Subcutaneous adipose tissue (tissue), 4 donors: Measurements from ENCODE around the gene ZNF536. TPM values are rescaled to one million over a fixed set of nuclear protein-coding genes. Genes with fewer than 3 reads are reported as not detected.

Experiments
- total RNA-seq, 4 donors: library from RNA; depleted of rRNA; stranded (reverse); fragments of >200 nt; gene quantifications; one replicate each; pipeline ENCODE4 v1.1.0, GENCODE V29; 2016
- TF ChIP-seq, protein P1 (sequence below): fragments of 450-650 bp; IDR thresholded peaks from one replicate; pipeline ENCODE4 v1.5.1; 2016; ENCODE audit warnings: low read depth, mild to moderate bottlenecking, control low read depth, antibody characterized with exemption, moderate library complexity

The ZNF536 gene
- total RNA-seq, 4 donors from 2014 or later = under 0.01 to 0.17 TPM; not detected in 2

DNA sequence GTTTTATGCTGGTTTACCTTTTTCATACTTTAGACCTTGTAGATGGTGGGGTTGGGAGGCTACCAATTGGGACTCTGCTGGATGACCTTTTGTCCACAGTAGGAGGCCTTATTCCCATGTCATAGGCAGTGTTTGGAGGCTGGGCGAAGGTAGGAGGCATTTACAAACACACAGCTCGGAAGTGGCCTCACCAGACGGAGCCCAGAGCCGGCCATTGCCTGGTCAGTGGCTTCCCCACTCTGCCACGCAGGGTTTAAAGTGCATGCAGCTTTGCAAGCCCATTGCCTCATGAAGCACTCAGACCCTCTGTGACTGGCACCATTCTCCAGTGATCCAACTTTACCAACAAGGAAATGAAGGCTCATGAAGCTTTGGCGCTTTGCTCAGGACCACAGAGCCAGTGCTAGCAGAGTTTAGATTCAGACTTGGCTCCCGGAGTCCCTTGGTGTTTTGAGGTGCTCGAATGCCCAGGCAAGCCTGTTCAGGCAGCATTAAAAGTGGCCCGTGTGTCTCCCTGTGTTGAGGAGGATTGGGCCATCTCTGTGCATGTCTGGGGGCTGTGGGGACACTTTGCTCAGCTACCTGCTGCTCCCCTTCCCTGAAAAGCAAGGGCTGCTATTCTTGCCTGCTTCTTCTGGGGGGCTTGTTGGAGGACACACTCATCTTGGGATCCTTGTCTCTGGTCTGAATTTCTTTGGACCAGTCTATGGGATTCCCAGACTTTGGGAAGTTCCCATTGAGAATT, 148.7 kb downstream of the ZNF536 start:
- TF ChIP-seq, protein P1, sequence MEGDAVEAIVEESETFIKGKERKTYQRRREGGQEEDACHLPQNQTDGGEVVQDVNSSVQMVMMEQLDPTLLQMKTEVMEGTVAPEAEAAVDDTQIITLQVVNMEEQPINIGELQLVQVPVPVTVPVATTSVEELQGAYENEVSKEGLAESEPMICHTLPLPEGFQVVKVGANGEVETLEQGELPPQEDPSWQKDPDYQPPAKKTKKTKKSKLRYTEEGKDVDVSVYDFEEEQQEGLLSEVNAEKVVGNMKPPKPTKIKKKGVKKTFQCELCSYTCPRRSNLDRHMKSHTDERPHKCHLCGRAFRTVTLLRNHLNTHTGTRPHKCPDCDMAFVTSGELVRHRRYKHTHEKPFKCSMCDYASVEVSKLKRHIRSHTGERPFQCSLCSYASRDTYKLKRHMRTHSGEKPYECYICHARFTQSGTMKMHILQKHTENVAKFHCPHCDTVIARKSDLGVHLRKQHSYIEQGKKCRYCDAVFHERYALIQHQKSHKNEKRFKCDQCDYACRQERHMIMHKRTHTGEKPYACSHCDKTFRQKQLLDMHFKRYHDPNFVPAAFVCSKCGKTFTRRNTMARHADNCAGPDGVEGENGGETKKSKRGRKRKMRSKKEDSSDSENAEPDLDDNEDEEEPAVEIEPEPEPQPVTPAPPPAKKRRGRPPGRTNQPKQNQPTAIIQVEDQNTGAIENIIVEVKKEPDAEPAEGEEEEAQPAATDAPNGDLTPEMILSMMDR = no peak

DNA sequence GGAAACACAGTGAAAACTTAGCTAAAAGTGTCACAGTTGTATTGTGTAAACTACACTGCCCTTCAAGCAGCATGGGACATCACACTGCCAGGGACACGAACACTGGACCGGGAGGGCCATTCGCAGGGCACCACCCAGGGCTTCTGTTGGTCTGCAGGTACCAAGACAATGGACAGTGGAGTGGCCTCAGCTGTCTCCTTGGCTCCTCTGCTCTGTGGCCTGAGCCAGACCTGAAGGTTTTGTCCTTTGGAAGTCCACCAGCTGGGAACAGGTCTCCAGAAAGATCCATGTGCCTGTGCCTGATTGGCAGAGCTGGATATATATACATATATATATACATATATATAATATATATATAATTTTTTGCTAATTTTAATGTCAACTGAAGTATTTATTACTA, 149.8 kb downstream of the ZNF536 start:
- TF ChIP-seq, protein P1 = no peak

DNA sequence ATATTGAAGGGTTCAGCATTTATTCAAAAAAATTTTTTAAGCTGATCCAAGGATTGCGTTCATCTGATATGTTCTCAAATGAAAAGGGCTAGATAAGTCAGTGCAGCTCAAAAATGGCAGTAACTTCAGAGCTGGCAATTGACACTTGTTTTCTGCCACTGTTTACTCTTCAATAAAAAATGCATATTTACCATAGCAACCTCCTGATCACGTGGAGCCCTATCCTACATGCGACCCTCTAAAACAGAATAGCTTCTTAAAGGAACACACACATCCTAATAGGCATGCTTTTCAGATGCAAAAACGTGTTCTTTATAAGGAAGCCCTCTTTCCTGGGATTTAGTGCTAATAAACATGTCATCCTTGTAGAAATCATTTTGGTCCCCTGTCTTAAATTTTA, 150.2 kb downstream of the ZNF536 start:
- TF ChIP-seq, protein P1 = no peak

DNA sequence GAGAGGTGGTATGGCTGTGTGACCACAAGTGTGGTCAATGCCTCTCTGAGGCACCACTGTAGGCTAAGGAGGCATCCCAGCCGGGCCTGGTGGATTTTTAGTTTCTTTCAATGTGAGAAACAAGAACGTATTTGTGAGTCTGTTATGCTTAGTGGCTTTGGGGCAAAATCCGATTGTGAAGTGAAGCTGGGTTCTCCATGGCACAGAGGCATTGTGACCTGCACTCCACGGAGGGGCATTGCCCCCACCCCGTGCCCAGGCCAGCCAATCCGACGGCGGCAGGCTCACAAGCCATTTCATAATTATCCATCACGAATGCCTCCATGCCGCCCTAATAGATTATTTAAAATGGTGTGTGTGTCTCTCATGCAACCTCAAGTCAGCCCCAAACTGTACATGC, 151.6 kb downstream of the ZNF536 start:
- TF ChIP-seq, protein P1 = no peak

- TF ChIP-seq, protein P1 = no peak
Measured at GRCh38 chr19:30525383-30525782, 153.2 kb downstream of the ZNF536 start.

DNA sequence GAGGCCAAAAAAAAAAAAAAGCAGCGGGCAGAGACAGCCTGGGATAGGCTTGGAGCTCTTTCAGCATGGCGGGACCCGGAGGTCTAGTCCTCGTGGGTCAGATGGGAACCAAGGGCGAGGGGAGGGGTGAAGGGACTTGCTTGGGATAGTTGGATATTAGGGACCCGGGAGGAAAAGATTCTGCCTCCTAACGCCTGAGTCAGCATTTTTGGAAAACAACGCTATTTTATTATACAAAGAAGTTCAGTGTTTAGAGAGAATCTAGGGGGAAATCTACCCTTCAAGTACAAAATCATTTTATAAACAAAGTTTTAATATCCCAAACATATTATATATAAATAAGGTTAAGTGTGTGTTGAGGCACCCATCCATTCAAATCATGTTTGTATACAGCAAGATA, 156.7 kb downstream of the ZNF536 start:
- TF ChIP-seq, protein P1 = no peak

DNA sequence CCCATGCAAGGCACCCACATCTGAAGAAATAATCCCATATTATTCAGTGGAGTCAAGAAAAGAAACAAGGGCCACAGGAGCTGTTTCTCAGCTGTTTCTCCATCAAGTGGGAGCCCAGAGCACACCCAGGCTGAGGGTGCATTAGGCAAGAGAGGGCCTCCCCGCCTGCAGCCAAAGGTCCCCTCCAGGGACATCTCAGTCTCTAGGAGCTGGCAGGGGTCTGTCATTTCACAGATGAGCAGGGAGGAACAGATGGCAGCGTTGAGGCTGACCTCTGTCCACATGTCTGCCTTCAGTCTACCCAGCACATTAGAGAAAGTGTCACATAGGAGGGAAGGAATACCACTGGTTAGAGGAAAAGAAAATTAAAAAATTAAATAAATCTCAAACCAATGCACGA, 157.7 kb downstream of the ZNF536 start:
- TF ChIP-seq, protein P1 = no peak
